Measurements from ENCODE around the gene NCK2. TPM values are rescaled to one million over a fixed set of nuclear protein-coding genes. Genes with fewer than 3 reads are reported as not detected.

Gene NCK2
- total RNA-seq, 1 experiment from 2014 or later: 26.7 TPM

DNA sequence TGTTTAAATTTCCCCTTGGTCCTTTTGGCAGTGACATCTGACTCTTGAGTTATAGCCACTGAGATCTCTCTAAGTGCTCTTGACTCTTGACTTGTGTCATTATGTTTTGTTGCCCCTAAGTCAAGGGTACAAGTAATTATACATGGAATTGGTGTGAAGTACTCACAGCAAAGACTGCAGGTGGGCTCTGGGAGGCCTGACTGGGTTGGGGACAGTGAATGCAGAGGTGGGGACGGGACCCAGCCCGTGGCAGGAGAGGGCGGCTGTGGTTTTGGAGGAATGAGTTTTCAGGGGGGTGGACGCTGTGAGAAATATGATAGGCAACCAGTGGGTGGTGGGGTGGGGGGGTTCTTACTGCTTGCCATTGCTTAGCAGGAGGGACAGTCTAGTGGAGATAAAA, 97.8 kb downstream of the NCK2 start:
- no peak for ATAC-seq
- H3K79me2 ChIP-seq (ENCODE audit: insufficient read depth, low read length): peaks cover 16% of the 10 kb centered on the region
- H3K4me3 ChIP-seq (replicated peaks in 1 of 2; ENCODE audit: low read depth in 1 of 2, low read length in 2 of 2): no peak overlapping the region
- CTCF ChIA-PET: no interaction called here
- H4K20me1 ChIP-seq (ENCODE audit: insufficient read depth): no peaks in the 10 kb centered on the region
- intact Hi-C loops (cut with micrococcal nuclease): no loop called here
- no peak for TF ChIP-seq POLR2A (IDR thresholded peaks at IDR 0.05; ENCODE audit: borderline replicate concordance, extremely low read depth, insufficient read depth, insufficient read length)
- TF ChIP-seq, protein P1, sequence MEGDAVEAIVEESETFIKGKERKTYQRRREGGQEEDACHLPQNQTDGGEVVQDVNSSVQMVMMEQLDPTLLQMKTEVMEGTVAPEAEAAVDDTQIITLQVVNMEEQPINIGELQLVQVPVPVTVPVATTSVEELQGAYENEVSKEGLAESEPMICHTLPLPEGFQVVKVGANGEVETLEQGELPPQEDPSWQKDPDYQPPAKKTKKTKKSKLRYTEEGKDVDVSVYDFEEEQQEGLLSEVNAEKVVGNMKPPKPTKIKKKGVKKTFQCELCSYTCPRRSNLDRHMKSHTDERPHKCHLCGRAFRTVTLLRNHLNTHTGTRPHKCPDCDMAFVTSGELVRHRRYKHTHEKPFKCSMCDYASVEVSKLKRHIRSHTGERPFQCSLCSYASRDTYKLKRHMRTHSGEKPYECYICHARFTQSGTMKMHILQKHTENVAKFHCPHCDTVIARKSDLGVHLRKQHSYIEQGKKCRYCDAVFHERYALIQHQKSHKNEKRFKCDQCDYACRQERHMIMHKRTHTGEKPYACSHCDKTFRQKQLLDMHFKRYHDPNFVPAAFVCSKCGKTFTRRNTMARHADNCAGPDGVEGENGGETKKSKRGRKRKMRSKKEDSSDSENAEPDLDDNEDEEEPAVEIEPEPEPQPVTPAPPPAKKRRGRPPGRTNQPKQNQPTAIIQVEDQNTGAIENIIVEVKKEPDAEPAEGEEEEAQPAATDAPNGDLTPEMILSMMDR (IDR thresholded peaks at IDR 0.05 in 2 of 3, conservative IDR thresholded peaks at IDR 0.05 in 1 of 3; ENCODE audit: borderline replicate concordance in 1 of 3, insufficient read depth in 1 of 3, low read depth in 2 of 3, low read length in 2 of 3): no peak
- TF ChIP-seq EGR1 (IDR thresholded peaks at IDR 0.05; ENCODE audit: low read depth): no peak
- TF ChIP-seq CBX3 (IDR thresholded peaks at IDR 0.05; ENCODE audit: low read depth): no peak
- TF ChIP-seq EZH2phosphoT487 (IDR thresholded peaks at IDR 0.05; ENCODE audit: borderline replicate concordance): no peak
- TF ChIP-seq ZBTB33 (IDR thresholded peaks at IDR 0.05; ENCODE audit: extremely low read depth, insufficient replicate concordance, low read length): no peak
- TF ChIP-seq RAD21 (IDR thresholded peaks at IDR 0.05; ENCODE audit: low read depth): no peak
- no peak for TF ChIP-seq ZFX (IDR thresholded peaks at IDR 0.05)
- TF ChIP-seq POLR2AphosphoS5 (IDR thresholded peaks at IDR 0.05; ENCODE audit: low read depth, low read length): no peak
- TF ChIP-seq EZH2 (IDR thresholded peaks at IDR 0.05): no peak
- TF ChIP-seq REST (IDR thresholded peaks at IDR 0.05; ENCODE audit: low read depth): no peak
- TF ChIP-seq SRF (IDR thresholded peaks at IDR 0.05; ENCODE audit: low read depth): no peak
- TF ChIP-seq SIN3A (IDR thresholded peaks at IDR 0.05; ENCODE audit: low read depth): no peak
- TF ChIP-seq YY1 (IDR thresholded peaks at IDR 0.05; ENCODE audit: extremely low read depth, insufficient replicate concordance, low read depth, low read length): no peak
- TF ChIP-seq, protein P2, sequence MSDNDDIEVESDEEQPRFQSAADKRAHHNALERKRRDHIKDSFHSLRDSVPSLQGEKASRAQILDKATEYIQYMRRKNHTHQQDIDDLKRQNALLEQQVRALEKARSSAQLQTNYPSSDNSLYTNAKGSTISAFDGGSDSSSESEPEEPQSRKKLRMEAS (IDR thresholded peaks at IDR 0.05): no peak
- TF ChIP-seq ATF3 (IDR thresholded peaks at IDR 0.05): no peak
- no peak for TF ChIP-seq JUND (IDR thresholded peaks at IDR 0.05)
- peaks cover 15 to 20% of the 10 kb centered on the region in 2 experiments for H3K4me1 ChIP-seq (ENCODE audit: control insufficient read depth in 1 of 2, insufficient read depth in 2 of 2, low read length in 2 of 2)
- H3K9ac ChIP-seq (ENCODE audit: low read length): no peak overlapping the region
- no peaks in the 10 kb centered on the region for H3K9me3 ChIP-seq (ENCODE audit: control insufficient read depth in 1 of 2, insufficient read depth in 1 of 2, low read depth in 1 of 2, low read length in 2 of 2)
- no peaks in the 10 kb centered on the region for H3K9me2 ChIP-seq (ENCODE audit: insufficient read depth)
- POLR2A ChIA-PET: no interaction called here
- no peaks in the 10 kb centered on the region for H3K27me3 ChIP-seq (ENCODE audit: insufficient read depth, low read length)
- BruUV-seq (replicated peaks): no TSS peak
- DNase-seq (ENCODE audit: low read depth, low spot score): no peak
- H2AFZ ChIP-seq (ENCODE audit: low read depth, low read length, poor library complexity, severe bottlenecking): no peak overlapping the region
- RAD21 ChIA-PET (ENCODE audit: low non-redundant PET in 1 of 2, low total read pairs in 2 of 2, uncharacterized antibody in 2 of 2, unreplicated experiment in 2 of 2): no interaction called here
- H3K27ac ChIP-seq (ENCODE audit: low read depth, low read length): no peak overlapping the region
- H3K36me3 ChIP-seq (ENCODE audit: control insufficient read depth in 1 of 2, insufficient read depth in 2 of 2, low read length in 2 of 2): no peaks in the 10 kb centered on the region
- no peak overlapping the region for H3K4me2 ChIP-seq (ENCODE audit: low read length)
